SH-SY5Y (cell line): ENCODE data around the gene EDN1.

Experiments
- GATA2 ChIP-seq: IDR thresholded peaks from 2 replicates; pipeline ENCODE4 v1.6.1; 2011; ENCODE audit warnings: mild to moderate bottlenecking, low read depth, low read length
- GATA3 ChIP-seq: IDR thresholded peaks from 2 replicates; pipeline ENCODE4 v1.6.1; 2011; ENCODE audit warnings: low read depth, mild to moderate bottlenecking, low read length, moderate library complexity

GRCh38 chr6:12333128-12333527 lies 43.0 kb downstream of the EDN1 start:
- TF ChIP-seq GATA2 = no peak
- no peak for TF ChIP-seq GATA3
